PC-9 (cell line): ENCODE results near the gene AKAP5. TPM values are rescaled to one million over a fixed set of nuclear protein-coding genes. Genes with fewer than 3 reads are reported as not detected.

Source experiments
- BruUV-seq: library from RNA; stranded (reverse); fragments of 400-500 nt; replicated peaks from 2 replicates; lab custom pipeline; 2021; lab: Mats Ljungman, UMichigan
- CTCF ChIA-PET: fragments of 300-600 bp; sonication (Branson Sonifier 250); formaldehyde crosslinking; loops from one replicate; lab custom pipeline; 2022; ENCODE audit warnings: antibody characterized with exemption; lab: Charles Lee
- POLR2A ChIA-PET: fragments of 300-600 bp; sonication (Branson Sonifier 250); formaldehyde crosslinking; loops from one replicate; lab custom pipeline; 2022; ENCODE audit warnings: antibody characterized with exemption; ENCODE audit not compliant: unreplicated experiment; lab: Charles Lee
- DNase-seq, 2 experiments: peaks; one replicate each; pipeline versions ENCODE4 v3.0.0 to v3.0.0-alpha.2; 2015 to 2022; ENCODE audit warnings: mixed read lengths in 1 of 2
- H2AFZ ChIP-seq: fragments of 200-600 bp; sonication (generic); 2 replicates; pipeline ENCODE4 v1.8.1; 2017; ENCODE audit warnings: antibody characterized with exemption
- H3F3A ChIP-seq: fragments of 200-600 bp; sonication (generic); 2 replicates; pipeline ENCODE4 v1.8.1; 2017; ENCODE audit warnings: antibody characterized with exemption, mild to moderate bottlenecking, low read depth; ENCODE audit not compliant: insufficient read depth
- H3K27ac ChIP-seq: fragments of 200-600 bp; sonication (generic); 2 replicates; pipeline ENCODE4 v1.6.1; 2016; ENCODE audit warnings: mixed run types
- H3K27me3 ChIP-seq: fragments of 200-600 bp; sonication (generic); 2 replicates; pipeline ENCODE4 v1.6.1; 2016; ENCODE audit warnings: low read depth, mixed run types; ENCODE audit not compliant: insufficient read depth
- H3K36me3 ChIP-seq: fragments of 200-600 bp; sonication (generic); 2 replicates; pipeline ENCODE4 v1.6.1; 2016; ENCODE audit warnings: low read depth, mixed run types
- H3K4me1 ChIP-seq: fragments of 200-600 bp; sonication (generic); replicated peaks from 2 replicates; pipeline ENCODE4 v1.6.1; 2016; ENCODE audit warnings: mixed run types; ENCODE audit not compliant: insufficient read depth
- H3K4me2 ChIP-seq: fragments of 200-600 bp; sonication (generic); 2 replicates; pipeline ENCODE4 v1.6.1; 2017; ENCODE audit warnings: mixed run types
- H3K4me3 ChIP-seq: fragments of 200-600 bp; sonication (generic); 2 replicates; pipeline ENCODE4 v1.6.1; 2016; ENCODE audit warnings: mixed run types
- H3K79me2 ChIP-seq: fragments of 200-600 bp; sonication (generic); 2 replicates; pipeline ENCODE4 v1.6.1; 2017; ENCODE audit warnings: low read depth, mixed run types
- H3K9me2 ChIP-seq: fragments of 200-600 bp; sonication (generic); 2 replicates; pipeline ENCODE4 v1.8.1; 2017; ENCODE audit warnings: mild to moderate bottlenecking; ENCODE audit not compliant: insufficient read depth
- H3K9me3 ChIP-seq: fragments of 200-600 bp; sonication (generic); 2 replicates; pipeline ENCODE4 v1.8.1; 2016; ENCODE audit warnings: low read depth; ENCODE audit not compliant: insufficient read depth
- H4K20me1 ChIP-seq: fragments of 200-600 bp; sonication (generic); 2 replicates; pipeline ENCODE4 v1.8.1; 2017; ENCODE audit not compliant: insufficient read depth
- EZH2 ChIP-seq: fragments of 200-600 bp; sonication (generic); IDR thresholded peaks from 2 replicates; pipeline ENCODE4 v1.8.0; 2017; ENCODE audit warnings: antibody characterized with exemption, low read depth
- intact Hi-C: fragments of 100-400 bp; cut with micrococcal nuclease; formaldehyde crosslinking; loops from one replicate; pipeline ENCODE4 v1.10.0; 2022; ENCODE audit not compliant: unreplicated experiment
- total RNA-seq: library from RNA; stranded (reverse); gene quantifications from 2 replicates; pipeline ENCODE4 v1.2.3, GENCODE V29; 2021
- TF ChIP-seq, protein P1 (sequence below): fragments of 200-600 bp; sonication (generic); conservative IDR thresholded peaks from 2 replicates; pipeline ENCODE4 v1.6.1; 2017; ENCODE audit warnings: mixed run types, antibody characterized with exemption, mild to moderate bottlenecking, moderate library complexity

AKAP5 gene
- total RNA-seq, 1 experiment from 2014 or later = 0.72 TPM

DNA sequence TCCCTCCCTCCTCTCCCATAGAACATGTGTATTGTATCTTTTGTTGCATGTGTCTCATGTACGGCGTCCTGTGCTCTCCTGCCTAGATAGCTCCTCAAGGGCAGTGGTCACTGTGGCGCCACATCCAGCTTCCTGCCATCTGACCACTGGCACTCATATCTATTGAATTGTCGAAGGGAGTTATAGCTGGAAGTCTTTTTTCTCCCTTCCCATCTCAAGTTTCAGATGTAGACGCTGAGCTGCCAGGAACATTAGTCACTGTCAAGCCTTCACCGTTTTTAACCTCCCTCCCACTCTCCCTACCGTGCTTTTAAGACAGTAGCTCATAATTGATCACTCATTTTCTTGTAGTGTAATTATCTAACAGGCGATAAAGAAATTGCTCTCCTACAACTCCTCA, 44.1 kb upstream of the AKAP5 start:
- no TSS peak for BruUV-seq
- Histone ChIP-seq H3K9me2 (no peaks in the 10 kb centered on the region), H3K79me2 (no peaks in the 10 kb centered on the region), H4K20me1 (no peaks in the 10 kb centered on the region), H3K4me3 (no peak overlapping the region), H3K4me2 (peak overlapping the region; percentile 21; the same call in 1 of the 2 replicates), H3K36me3 (peaks cover 49% of the 10 kb centered on the region), H3K27ac (peak overlapping the region; percentile 47), H3K4me1 (peaks cover 11% of the 10 kb centered on the region), H2AFZ (no peak overlapping the region), H3K27me3 (no peaks in the 10 kb centered on the region), H3F3A (peaks cover 28% of the 10 kb centered on the region; the same call in 1 of the 2 replicates), H3K9me3 (no peaks in the 10 kb centered on the region)
- ChIA-PET CTCF (interaction anchor here (1.1 to 1.2 kb wide), 3 partner anchors 9 to 77 kb away, joined by 3 to 13 read pairs (median 4); no protein-coding TSS in a partner anchor), POLR2A (interaction anchor here (0.5 to 1.0 kb wide), 11 partner anchors 9 to 878 kb away, joined by 3 to 25 read pairs (median 7); partner anchors contain the start of genes MTHFD1 and PPP2R5E)
- TF ChIP-seq EZH2 = no peak
- TF ChIP-seq, protein P1, sequence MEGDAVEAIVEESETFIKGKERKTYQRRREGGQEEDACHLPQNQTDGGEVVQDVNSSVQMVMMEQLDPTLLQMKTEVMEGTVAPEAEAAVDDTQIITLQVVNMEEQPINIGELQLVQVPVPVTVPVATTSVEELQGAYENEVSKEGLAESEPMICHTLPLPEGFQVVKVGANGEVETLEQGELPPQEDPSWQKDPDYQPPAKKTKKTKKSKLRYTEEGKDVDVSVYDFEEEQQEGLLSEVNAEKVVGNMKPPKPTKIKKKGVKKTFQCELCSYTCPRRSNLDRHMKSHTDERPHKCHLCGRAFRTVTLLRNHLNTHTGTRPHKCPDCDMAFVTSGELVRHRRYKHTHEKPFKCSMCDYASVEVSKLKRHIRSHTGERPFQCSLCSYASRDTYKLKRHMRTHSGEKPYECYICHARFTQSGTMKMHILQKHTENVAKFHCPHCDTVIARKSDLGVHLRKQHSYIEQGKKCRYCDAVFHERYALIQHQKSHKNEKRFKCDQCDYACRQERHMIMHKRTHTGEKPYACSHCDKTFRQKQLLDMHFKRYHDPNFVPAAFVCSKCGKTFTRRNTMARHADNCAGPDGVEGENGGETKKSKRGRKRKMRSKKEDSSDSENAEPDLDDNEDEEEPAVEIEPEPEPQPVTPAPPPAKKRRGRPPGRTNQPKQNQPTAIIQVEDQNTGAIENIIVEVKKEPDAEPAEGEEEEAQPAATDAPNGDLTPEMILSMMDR = no peak
- intact Hi-C loops = loop anchor here (1.0 kb wide), 1 partner anchor 17 kb away; no protein-coding TSS in a partner anchor
- DNase-seq = peak; percentile 68 to 72

DNA sequence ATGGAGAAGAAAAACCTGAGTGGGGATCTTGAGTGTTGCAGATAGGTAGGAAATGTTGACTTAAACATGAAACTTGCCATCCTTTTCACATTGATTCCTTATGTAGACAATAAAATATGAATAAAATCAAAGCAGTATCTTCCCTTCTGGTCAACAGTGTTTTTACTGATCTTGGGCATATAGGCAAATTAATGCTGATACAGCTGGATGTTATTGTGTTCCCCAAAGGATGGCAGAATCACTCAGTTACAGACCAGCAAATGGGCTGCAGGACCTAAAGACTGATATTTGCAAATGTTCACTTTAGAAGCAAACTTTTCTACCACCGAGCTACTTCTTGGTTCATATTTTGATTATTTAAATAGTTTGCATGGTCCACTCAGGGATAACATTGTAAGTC, 43.3 kb upstream of the AKAP5 start:
- POLR2A ChIA-PET = interaction anchor here (0.6 kb wide), 1 partner anchor 127 kb away, joined by 3 read pairs; no protein-coding TSS in a partner anchor

DNA sequence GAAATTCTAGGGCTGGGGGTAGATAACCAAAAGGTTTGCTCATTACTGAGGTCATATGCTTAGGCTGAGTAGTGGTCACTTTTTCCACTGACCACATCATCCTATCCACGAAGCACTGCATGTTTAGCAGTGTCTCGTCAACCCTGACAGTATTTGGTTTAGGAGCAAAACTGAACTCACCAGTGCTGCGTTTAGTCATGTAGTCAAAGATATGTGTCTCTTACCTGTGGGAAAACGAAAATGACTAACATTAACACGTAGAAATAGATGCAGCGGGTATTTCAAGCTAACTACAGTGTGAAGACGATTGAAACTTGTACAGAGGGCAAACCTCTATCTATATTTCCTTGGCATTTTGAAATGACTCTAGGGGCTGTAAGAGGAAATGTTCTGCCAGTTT, 42.5 kb upstream of the AKAP5 start:
- H3K4me3 ChIP-seq = no peak overlapping the region
- no peaks in the 10 kb centered on the region for H3K9me2 ChIP-seq
- H3K79me2 ChIP-seq = no peaks in the 10 kb centered on the region
- no peak overlapping the region for H3K4me2 ChIP-seq
- no peak overlapping the region for H2AFZ ChIP-seq
- no peak for TF ChIP-seq EZH2
- POLR2A ChIA-PET = no interaction called here
- CTCF ChIA-PET = no interaction called here
- DNase-seq = no peak
- no peak overlapping the region for H3K27ac ChIP-seq
- peaks cover 28% of the 10 kb centered on the region; the same call in 1 of the 2 replicates for H3F3A ChIP-seq
- H4K20me1 ChIP-seq = no peaks in the 10 kb centered on the region
- intact Hi-C loops = no loop called here
- H3K4me1 ChIP-seq = peaks cover 11% of the 10 kb centered on the region
- H3K36me3 ChIP-seq = peaks cover 33% of the 10 kb centered on the region
- BruUV-seq = no TSS peak
- H3K27me3 ChIP-seq = no peaks in the 10 kb centered on the region
- no peaks in the 10 kb centered on the region for H3K9me3 ChIP-seq

More for the DNA sequence above, 43.3 kb upstream of the AKAP5 start:
- no peaks in the 10 kb centered on the region for H3K9me2 ChIP-seq
- intact Hi-C loops = no loop called here
- no peak overlapping the region for H2AFZ ChIP-seq
- BruUV-seq = no TSS peak
- H4K20me1 ChIP-seq = no peaks in the 10 kb centered on the region
- H3K4me2 ChIP-seq = no peak overlapping the region
- no peak for TF ChIP-seq EZH2
- TF ChIP-seq, protein P1 = no peak
- no peaks in the 10 kb centered on the region for H3K79me2 ChIP-seq
- no peak overlapping the region for H3K27ac ChIP-seq
- H3K4me1 ChIP-seq = peaks cover 11% of the 10 kb centered on the region
- CTCF ChIA-PET = interaction anchor here (0.6 kb wide), 1 partner anchor 403 kb away, joined by 6 read pairs; no protein-coding TSS in a partner anchor
- H3F3A ChIP-seq = peaks cover 28% of the 10 kb centered on the region; the same call in 1 of the 2 replicates
- H3K27me3 ChIP-seq = no peaks in the 10 kb centered on the region
- peaks cover 41% of the 10 kb centered on the region for H3K36me3 ChIP-seq
- no peak for DNase-seq
- no peak overlapping the region for H3K4me3 ChIP-seq
- no peaks in the 10 kb centered on the region for H3K9me3 ChIP-seq
